ENCODE results near the gene ZRANB1.
"Not testable (repeated sequence)": the region's sequence is repeated elsewhere in the genome, so short reads cannot be mapped to it uniquely, and the experiment has no call there.

The ZRANB1 gene

GRCh38 chr10:124974131-124974530 is 32.2 kb downstream of the ZRANB1 start:
- H3K9me3 ChIP-seq (ENCODE audit: control insufficient read depth, low read length) = no peaks in the 10 kb centered on the region
- H3K9ac ChIP-seq (ENCODE audit: low read length) = no peak overlapping the region
- no peak overlapping the region for H3K4me3 ChIP-seq (ENCODE audit: low read length)
- no peaks in the 10 kb centered on the region for H3K36me3 ChIP-seq (ENCODE audit: control insufficient read depth, insufficient read depth, low read length)
- no peaks in the 10 kb centered on the region for H3K27me3 ChIP-seq (ENCODE audit: control insufficient read depth, insufficient read depth, low read length)
- no peaks in the 10 kb centered on the region for H3K4me1 ChIP-seq (ENCODE audit: control insufficient read depth, insufficient read depth, low read length)

GRCh38 chr10:124975977-124976514 is 34.1 kb downstream of the ZRANB1 start:
- no peaks in the 10 kb centered on the region for H3K9me3 ChIP-seq (ENCODE audit: control insufficient read depth, low read length)
- no peak overlapping the region for H3K4me3 ChIP-seq (ENCODE audit: low read length)
- no peaks in the 10 kb centered on the region for H3K27me3 ChIP-seq (ENCODE audit: control insufficient read depth, insufficient read depth, low read length)
- no peaks in the 10 kb centered on the region for H3K4me1 ChIP-seq (ENCODE audit: control insufficient read depth, insufficient read depth, low read length)
- H3K9ac ChIP-seq (ENCODE audit: low read length) = no peak overlapping the region
- H3K36me3 ChIP-seq (ENCODE audit: control insufficient read depth, insufficient read depth, low read length) = no peaks in the 10 kb centered on the region

GRCh38 chr10:124977161-124977560 is 35.2 kb downstream of the ZRANB1 start:
- H3K36me3 ChIP-seq (ENCODE audit: control insufficient read depth, insufficient read depth, low read length) = peaks cover 5% of the 10 kb centered on the region
- H3K9ac ChIP-seq (ENCODE audit: low read length) = no peak overlapping the region
- no peaks in the 10 kb centered on the region for H3K9me3 ChIP-seq (ENCODE audit: control insufficient read depth, low read length)
- no peaks in the 10 kb centered on the region for H3K4me1 ChIP-seq (ENCODE audit: control insufficient read depth, insufficient read depth, low read length)
- no peaks in the 10 kb centered on the region for H3K27me3 ChIP-seq (ENCODE audit: control insufficient read depth, insufficient read depth, low read length)
- no peak overlapping the region for H3K4me3 ChIP-seq (ENCODE audit: low read length)

- H3K4me3 ChIP-seq (ENCODE audit: low read length) = no peak overlapping the region
- H3K27me3 ChIP-seq (ENCODE audit: control insufficient read depth, insufficient read depth, low read length) = no peaks in the 10 kb centered on the region
- no peak overlapping the region for H3K9ac ChIP-seq (ENCODE audit: low read length)
- no peaks in the 10 kb centered on the region for H3K4me1 ChIP-seq (ENCODE audit: control insufficient read depth, insufficient read depth, low read length)
- H3K36me3 ChIP-seq (ENCODE audit: control insufficient read depth, insufficient read depth, low read length) = peaks cover 6% of the 10 kb centered on the region
- no peaks in the 10 kb centered on the region for H3K9me3 ChIP-seq (ENCODE audit: control insufficient read depth, low read length)
Measured at GRCh38 chr10:124977648-124978375, 35.9 kb downstream of the ZRANB1 start.

GRCh38 chr10:124978376-124978725 is 36.4 kb downstream of the ZRANB1 start:
- no peaks in the 10 kb centered on the region for H3K4me1 ChIP-seq (ENCODE audit: control insufficient read depth, insufficient read depth, low read length)

GRCh38 chr10:124983321-124983720 is 41.4 kb downstream of the ZRANB1 start:
- no peaks in the 10 kb centered on the region for H3K4me1 ChIP-seq (ENCODE audit: control insufficient read depth, insufficient read depth, low read length)
- H3K9me3 ChIP-seq (ENCODE audit: control insufficient read depth, low read length) = no peaks in the 10 kb centered on the region
- peaks cover 6% of the 10 kb centered on the region for H3K36me3 ChIP-seq (ENCODE audit: control insufficient read depth, insufficient read depth, low read length)
- H3K27me3 ChIP-seq (ENCODE audit: control insufficient read depth, insufficient read depth, low read length) = no peaks in the 10 kb centered on the region
- H3K9ac ChIP-seq (ENCODE audit: low read length) = no peak overlapping the region
- no peak overlapping the region for H3K4me3 ChIP-seq (ENCODE audit: low read length)

More at GRCh38 chr10:124978376-124978725, 36.4 kb downstream of the ZRANB1 start:
- Histone ChIP-seq H3K9ac (ENCODE audit: low read length) (no peak overlapping the region), H3K4me3 (ENCODE audit: low read length) (no peak overlapping the region), H3K9me3 (ENCODE audit: control insufficient read depth, low read length) (no peaks in the 10 kb centered on the region), H3K36me3 (ENCODE audit: control insufficient read depth, insufficient read depth, low read length) (peaks cover 6% of the 10 kb centered on the region), H3K27me3 (ENCODE audit: control insufficient read depth, insufficient read depth, low read length) (no peaks in the 10 kb centered on the region)

GRCh38 chr10:124984376-124984775 is 42.5 kb downstream of the ZRANB1 start:
- Histone ChIP-seq H3K9me3 (ENCODE audit: control insufficient read depth, low read length) (no peaks in the 10 kb centered on the region), H3K4me1 (ENCODE audit: control insufficient read depth, insufficient read depth, low read length) (no peaks in the 10 kb centered on the region), H3K27me3 (ENCODE audit: control insufficient read depth, insufficient read depth, low read length) (no peaks in the 10 kb centered on the region), H3K4me3 (ENCODE audit: low read length) (no peak overlapping the region), H3K9ac (ENCODE audit: low read length) (no peak overlapping the region), H3K36me3 (ENCODE audit: control insufficient read depth, insufficient read depth, low read length) (peaks cover 6% of the 10 kb centered on the region)

- Histone ChIP-seq H3K4me1 (ENCODE audit: control insufficient read depth, insufficient read depth, low read length) (no peaks in the 10 kb centered on the region), H3K36me3 (ENCODE audit: control insufficient read depth, insufficient read depth, low read length) (peaks cover 6% of the 10 kb centered on the region), H3K4me3 (ENCODE audit: low read length) (no peak overlapping the region), H3K27me3 (ENCODE audit: control insufficient read depth, insufficient read depth, low read length) (no peaks in the 10 kb centered on the region), H3K9ac (ENCODE audit: low read length) (no peak overlapping the region), H3K9me3 (ENCODE audit: control insufficient read depth, low read length) (no peaks in the 10 kb centered on the region)
Measured at GRCh38 chr10:124985162-124985561, 43.2 kb downstream of the ZRANB1 start.

GRCh38 chr10:124987788-124988187 is 45.9 kb downstream of the ZRANB1 start:
- Histone ChIP-seq H3K27me3 (ENCODE audit: control insufficient read depth, insufficient read depth, low read length) (no peaks in the 10 kb centered on the region), H3K9me3 (ENCODE audit: control insufficient read depth, low read length) (no peaks in the 10 kb centered on the region), H3K4me3 (ENCODE audit: low read length) (no peak overlapping the region), H3K4me1 (ENCODE audit: control insufficient read depth, insufficient read depth, low read length) (no peaks in the 10 kb centered on the region), H3K36me3 (ENCODE audit: control insufficient read depth, insufficient read depth, low read length) (peaks cover 12% of the 10 kb centered on the region), H3K9ac (ENCODE audit: low read length) (no peak overlapping the region)

GRCh38 chr10:124988753-124989152 is 46.8 kb downstream of the ZRANB1 start:
- not testable (repeated sequence) for H3K4me3 ChIP-seq (ENCODE audit: low read length); H3K4me1 ChIP-seq (ENCODE audit: control insufficient read depth, insufficient read depth, low read length); H3K27me3 ChIP-seq (ENCODE audit: control insufficient read depth, insufficient read depth, low read length); H3K9me3 ChIP-seq (ENCODE audit: control insufficient read depth, low read length); H3K9ac ChIP-seq (ENCODE audit: low read length)
- H3K36me3 ChIP-seq (ENCODE audit: control insufficient read depth, insufficient read depth, low read length) = peaks cover 22% of the 10 kb centered on the region

GRCh38 chr10:124989526-124989925 is 47.6 kb downstream of the ZRANB1 start:
- H3K36me3 ChIP-seq (ENCODE audit: control insufficient read depth, insufficient read depth, low read length) = peaks cover 27% of the 10 kb centered on the region
- H3K9ac ChIP-seq (ENCODE audit: low read length) = no peak overlapping the region
- H3K4me3 ChIP-seq (ENCODE audit: low read length) = no peak overlapping the region
- H3K4me1 ChIP-seq (ENCODE audit: control insufficient read depth, insufficient read depth, low read length) = no peaks in the 10 kb centered on the region
- H3K9me3 ChIP-seq (ENCODE audit: control insufficient read depth, low read length) = no peaks in the 10 kb centered on the region
- H3K27me3 ChIP-seq (ENCODE audit: control insufficient read depth, insufficient read depth, low read length) = no peaks in the 10 kb centered on the region

- Histone ChIP-seq H3K9ac (ENCODE audit: low read length) (no peak overlapping the region), H3K4me3 (ENCODE audit: low read length) (no peak overlapping the region), H3K27me3 (ENCODE audit: control insufficient read depth, insufficient read depth, low read length) (no peaks in the 10 kb centered on the region), H3K9me3 (ENCODE audit: control insufficient read depth, low read length) (no peaks in the 10 kb centered on the region), H3K4me1 (ENCODE audit: control insufficient read depth, insufficient read depth, low read length) (no peaks in the 10 kb centered on the region), H3K36me3 (ENCODE audit: control insufficient read depth, insufficient read depth, low read length) (peaks cover 34% of the 10 kb centered on the region)
Measured at GRCh38 chr10:124990671-124991625, 49.0 kb downstream of the ZRANB1 start.
